Panc1 (cell line): ENCODE data around the gene SOX30.

Experiments
- CTCF ChIP-seq: fragments of 450-650 bp; IDR thresholded peaks from 2 replicates; pipeline ENCODE4 v1.5.1; 2017; ENCODE audit warnings: mild to moderate bottlenecking
- SIN3A ChIP-seq: IDR thresholded peaks from 2 replicates; pipeline ENCODE4 v1.6.1; 2012; ENCODE audit warnings: low read depth, mild to moderate bottlenecking, low read length, moderate library complexity, borderline replicate concordance; ENCODE audit not compliant: insufficient read depth
- TCF7L2 ChIP-seq: IDR thresholded peaks from 2 replicates; pipeline ENCODE4 v1.6.1; 2011; ENCODE audit warnings: mild to moderate bottlenecking, low read depth, low read length, inconsistent platforms

- TF ChIP-seq CTCF (no peak), SIN3A (no peak), TCF7L2 (no peak)
Measured at GRCh38 chr5:157598350-157598936, 53.8 kb downstream of the SOX30 start.
